ENCODE results near the gene WIPI1. TPM values are rescaled to one million over a fixed set of nuclear protein-coding genes. Genes with fewer than 3 reads are reported as not detected.
A peak's percentile ranks its signal among the peaks of the same experiment; 100 is the strongest.

Gene WIPI1
- total and polyA plus RNA-seq, 2 of the 13 experiments (the other 11 are each of a cell fraction or from before 2014, with no cell fraction given), result 29.4 to 141 TPM

GRCh38 chr17:68495081-68495480 is 37.8 kb upstream of the WIPI1 start:
- ChIA-PET CTCF (ENCODE audit: low intra/inter-chr PET ratio, low total read pairs) (no interaction called here), POLR2A (interaction anchor here (0.8 to 3.5 kb wide), 2 partner anchors 9 to 17 kb away, joined by 3 to 19 read pairs; partner anchors contain the start of gene PRKAR1A)
- DNase-seq (ENCODE audit: low spot score) (no peak), FAIRE-seq (no peak), ATAC-seq (0 out of 3 replicates have a peak, but pooled peaks have one; percentile 18)
- Histone ChIP-seq H3K9ac (ENCODE audit: insufficient read depth, low read depth, low read length) (no peak overlapping the region), H3K4me1 (ENCODE audit: insufficient read depth, low read length) (peaks cover 27% of the 10 kb centered on the region), H3K27ac (ENCODE audit: extremely low read length, insufficient read depth, low read length) (no peak overlapping the region), H3K79me2 (ENCODE audit: insufficient read depth, low read length) (no peaks in the 10 kb centered on the region), H3K36me3 (replicated peaks in 1 of 2; ENCODE audit: control insufficient read depth in 1 of 2, insufficient read depth in 2 of 2, low read length in 2 of 2) (no peaks in the 10 kb centered on the region), H2AFZ (ENCODE audit: low read length) (no peak overlapping the region), H3K4me2 (ENCODE audit: low read depth, low read length) (no peak overlapping the region), H3K9me3 (ENCODE audit: low read length) (no peaks in the 10 kb centered on the region), H3K27me3 (ENCODE audit: control insufficient read depth in 1 of 2, insufficient read depth in 2 of 2, low read length in 2 of 2) (no peaks in the 10 kb centered on the region; a peak in 2 of 5 replicates), H4K20me1 (ENCODE audit: insufficient read depth, low read length) (no peaks in the 10 kb centered on the region), H3K4me3 (replicated peaks in 1 of 3; ENCODE audit: insufficient read depth in 1 of 3, low read depth in 2 of 3, low read length in 3 of 3) (no peak overlapping the region)
- WGBS (ENCODE audit: low lambda C conversion rate), result 52% methylated on average over 4 of the region's 4 CpGs
- intact Hi-C loops (cut with micrococcal nuclease; ENCODE audit: unreplicated experiment), result no loop called here
- no TSS peak for BruUV-seq (replicated peaks)
- in situ Hi-C loops (cut with HindIII; ENCODE audit: extremely low pct_ligation_motif_present, low pct_unique_long_range_greater_than_20kb), result no loop called here
- TF ChIP-seq ZNF121 (CRISPR knock-in tag; IDR thresholded peaks at IDR 0.05) (peak; percentile 74), MLXIP (CRISPR knock-in tag; IDR thresholded peaks at IDR 0.05; ENCODE audit: borderline replicate concordance) (no peak), ZNF713 (CRISPR knock-in tag; IDR thresholded peaks at IDR 0.05) (no peak), ZXDC (CRISPR knock-in tag; IDR thresholded peaks at IDR 0.05) (no peak), ETV5 (CRISPR knock-in tag; IDR thresholded peaks at IDR 0.05; ENCODE audit: borderline replicate concordance) (no peak), KLF6 (CRISPR knock-in tag; IDR thresholded peaks at IDR 0.05) (no peak), ZNF770 (CRISPR knock-in tag; IDR thresholded peaks at IDR 0.05) (peak; percentile 54), ZNF510 (CRISPR knock-in tag; IDR thresholded peaks at IDR 0.05; ENCODE audit: low read depth) (no peak), IRX3 (CRISPR knock-in tag; IDR thresholded peaks at IDR 0.05; ENCODE audit: borderline replicate concordance, low read depth) (no peak), ZNF362 (CRISPR knock-in tag; IDR thresholded peaks at IDR 0.05; ENCODE audit: borderline replicate concordance) (no peak), CAMTA2 (CRISPR knock-in tag; IDR thresholded peaks at IDR 0.05; ENCODE audit: borderline replicate concordance) (no peak), HOXA5 (CRISPR knock-in tag; IDR thresholded peaks at IDR 0.05) (no peak)

Measured in HepG2 (cell line).